Fibroblast of lung (primary cell): ENCODE results near the gene CLASP1.

Source experiments
- CTCF ChIP-seq, 2 donors: IDR thresholded peaks in 1 of 2; conservative IDR thresholded peaks in 1 of 2; 1 replicate in 1 of 2; 2 replicates in 1 of 2; pipeline ENCODE4 v1.5.1; 2011 to 2012; ENCODE audit warnings: low read length in 2 of 2, control low read depth in 1 of 2, inconsistent platforms in 1 of 2, low read depth in 1 of 2, mild to moderate bottlenecking in 1 of 2
- EZH2 ChIP-seq: IDR thresholded peaks from 2 replicates; pipeline ENCODE4 v1.5.1; 2012; ENCODE audit warnings: low read length, control low read depth, mild to moderate bottlenecking; ENCODE audit errors: missing control alignments

- TF ChIP-seq CTCF (conservative IDR thresholded peaks at IDR 0.05 in 1 of 2, IDR thresholded peaks at IDR 0.05 in 1 of 2; ENCODE audit: low read depth in 1 of 2, low read length in 2 of 2) = no peak
- TF ChIP-seq EZH2 = no peak
These were observed 128.6 kb downstream of the CLASP1 start for GRCh38 chr2:121520641-121520994.
